ENCODE results near the gene UNC80.

- TF ChIP-seq CTCF (IDR thresholded peaks at IDR 0.05), result no peak
- TF ChIP-seq ZFX (IDR thresholded peaks at IDR 0.05; ENCODE audit: borderline replicate concordance), result no peak
Measured at GRCh38 chr2:209762563-209762962, 9.1 kb upstream of the UNC80 start.
